ENCODE measurements around the gene PLEKHG4B. TPM values are rescaled to one million over a fixed set of nuclear protein-coding genes. Genes with fewer than 3 reads are reported as not detected.

The PLEKHG4B gene
- total RNA-seq, 1 experiment from 2014 or later = 1.2 TPM

DNA sequence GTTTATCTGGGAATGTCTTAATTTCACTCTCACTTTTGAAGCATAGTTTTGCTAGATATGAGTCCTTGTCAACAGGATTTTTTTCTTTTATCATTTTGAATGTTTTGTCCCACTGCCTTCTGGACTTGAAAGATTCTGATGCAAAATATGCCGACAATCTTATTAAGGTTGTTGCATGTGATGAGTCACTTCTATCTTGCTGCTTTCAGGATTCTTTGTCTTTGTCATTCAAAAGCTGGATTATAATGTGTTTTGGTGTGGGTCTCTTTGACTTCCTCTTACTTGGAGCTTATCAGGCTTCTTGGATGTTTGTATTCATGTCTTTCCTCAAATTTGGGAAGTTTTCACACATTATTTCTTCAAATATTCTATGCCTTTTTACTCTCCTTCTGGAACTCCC, 33.8 kb downstream of the PLEKHG4B start:
- Histone ChIP-seq H3K4me2 (ENCODE audit: low read length) (no peak overlapping the region), H4K20me1 (ENCODE audit: low read length) (no peaks in the 10 kb centered on the region), H3K4me3 (ENCODE audit: low read length) (no peak overlapping the region), H3K27me3 (ENCODE audit: low read length) (no peaks in the 10 kb centered on the region), H3K27ac (ENCODE audit: low read length) (no peak overlapping the region), H3K4me1 (ENCODE audit: insufficient read depth, low read length) (no peaks in the 10 kb centered on the region), H3F3A (ENCODE audit: low read length, unreplicated experiment) (no peaks in the 10 kb centered on the region), H3K9me3 (ENCODE audit: low read length) (peaks cover 12% of the 10 kb centered on the region; the same call in 1 of the 2 replicates), H3K36me3 (ENCODE audit: low read depth, low read length) (no peaks in the 10 kb centered on the region), H3K9me2 (replicated peaks; ENCODE audit: low read length) (no peaks in the 10 kb centered on the region), H2AFZ (ENCODE audit: low read length) (no peak overlapping the region), H3K79me2 (ENCODE audit: low read length) (no peaks in the 10 kb centered on the region), H3K9ac (ENCODE audit: low read length) (no peak overlapping the region)
- TF ChIP-seq EZH2 (IDR thresholded peaks at IDR 0.05; ENCODE audit: low read length, unreplicated experiment) (no peak), EZH2phosphoT487 (IDR thresholded peaks at IDR 0.05; ENCODE audit: borderline replicate concordance, low read length) (no peak)
- TF ChIP-seq, protein P1, sequence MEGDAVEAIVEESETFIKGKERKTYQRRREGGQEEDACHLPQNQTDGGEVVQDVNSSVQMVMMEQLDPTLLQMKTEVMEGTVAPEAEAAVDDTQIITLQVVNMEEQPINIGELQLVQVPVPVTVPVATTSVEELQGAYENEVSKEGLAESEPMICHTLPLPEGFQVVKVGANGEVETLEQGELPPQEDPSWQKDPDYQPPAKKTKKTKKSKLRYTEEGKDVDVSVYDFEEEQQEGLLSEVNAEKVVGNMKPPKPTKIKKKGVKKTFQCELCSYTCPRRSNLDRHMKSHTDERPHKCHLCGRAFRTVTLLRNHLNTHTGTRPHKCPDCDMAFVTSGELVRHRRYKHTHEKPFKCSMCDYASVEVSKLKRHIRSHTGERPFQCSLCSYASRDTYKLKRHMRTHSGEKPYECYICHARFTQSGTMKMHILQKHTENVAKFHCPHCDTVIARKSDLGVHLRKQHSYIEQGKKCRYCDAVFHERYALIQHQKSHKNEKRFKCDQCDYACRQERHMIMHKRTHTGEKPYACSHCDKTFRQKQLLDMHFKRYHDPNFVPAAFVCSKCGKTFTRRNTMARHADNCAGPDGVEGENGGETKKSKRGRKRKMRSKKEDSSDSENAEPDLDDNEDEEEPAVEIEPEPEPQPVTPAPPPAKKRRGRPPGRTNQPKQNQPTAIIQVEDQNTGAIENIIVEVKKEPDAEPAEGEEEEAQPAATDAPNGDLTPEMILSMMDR (conservative IDR thresholded peaks at IDR 0.05; ENCODE audit: low read depth, low read length) = no peak
- intact Hi-C loops (cut with micrococcal nuclease) = no loop called here
- BruUV-seq (replicated peaks) = no TSS peak
- ATAC-seq (no peak), DNase-seq (no peak)
- ChIA-PET CTCF (no interaction called here), POLR2A (ENCODE audit: unreplicated experiment) (no interaction called here)

DNA sequence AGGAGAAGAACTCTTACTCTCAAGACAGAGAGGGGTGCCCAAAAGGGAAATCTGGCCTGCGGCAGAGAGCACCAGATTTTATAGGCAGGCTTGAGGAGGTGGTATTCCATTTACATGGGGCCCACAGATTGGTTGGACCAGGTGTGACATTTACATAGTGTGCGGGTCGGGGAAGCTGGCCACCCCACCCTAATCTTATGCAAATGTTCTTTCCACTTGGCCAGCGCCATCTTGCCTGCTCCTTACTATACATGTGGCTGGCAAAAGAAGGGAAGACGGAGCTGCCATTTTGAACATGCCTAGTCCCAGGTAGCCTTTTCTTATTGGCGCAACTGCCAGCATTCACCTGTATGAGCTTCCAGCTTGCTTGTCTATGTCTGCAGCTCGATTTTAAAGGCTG, 34.8 kb downstream of the PLEKHG4B start:
- Histone ChIP-seq H3K9me3 (ENCODE audit: low read length) (0 out of 2 replicates have a peak, but pooled peaks cover 8% of the 10 kb centered on the region), H2AFZ (ENCODE audit: low read length) (no peak overlapping the region), H3K79me2 (ENCODE audit: low read length) (no peaks in the 10 kb centered on the region), H3K27ac (ENCODE audit: low read length) (no peak overlapping the region), H3K4me1 (ENCODE audit: insufficient read depth, low read length) (no peaks in the 10 kb centered on the region), H3F3A (ENCODE audit: low read length, unreplicated experiment) (no peaks in the 10 kb centered on the region), H3K9ac (ENCODE audit: low read length) (no peak overlapping the region), H4K20me1 (ENCODE audit: low read length) (no peaks in the 10 kb centered on the region), H3K27me3 (ENCODE audit: low read length) (no peaks in the 10 kb centered on the region), H3K4me3 (ENCODE audit: low read length) (no peak overlapping the region), H3K9me2 (replicated peaks; ENCODE audit: low read length) (no peaks in the 10 kb centered on the region), H3K4me2 (ENCODE audit: low read length) (no peak overlapping the region), H3K36me3 (ENCODE audit: low read depth, low read length) (no peaks in the 10 kb centered on the region)
- TF ChIP-seq EZH2 (IDR thresholded peaks at IDR 0.05; ENCODE audit: low read length, unreplicated experiment) = no peak
- TF ChIP-seq, protein P1 (conservative IDR thresholded peaks at IDR 0.05; ENCODE audit: low read depth, low read length) = no peak
- no peak for TF ChIP-seq EZH2phosphoT487 (IDR thresholded peaks at IDR 0.05; ENCODE audit: borderline replicate concordance, low read length)
- ATAC-seq (no peak), DNase-seq (no peak)
- ChIA-PET POLR2A (ENCODE audit: unreplicated experiment) (no interaction called here), CTCF (no interaction called here)
- intact Hi-C loops (cut with micrococcal nuclease) = no loop called here
- no TSS peak for BruUV-seq (replicated peaks)

DNA sequence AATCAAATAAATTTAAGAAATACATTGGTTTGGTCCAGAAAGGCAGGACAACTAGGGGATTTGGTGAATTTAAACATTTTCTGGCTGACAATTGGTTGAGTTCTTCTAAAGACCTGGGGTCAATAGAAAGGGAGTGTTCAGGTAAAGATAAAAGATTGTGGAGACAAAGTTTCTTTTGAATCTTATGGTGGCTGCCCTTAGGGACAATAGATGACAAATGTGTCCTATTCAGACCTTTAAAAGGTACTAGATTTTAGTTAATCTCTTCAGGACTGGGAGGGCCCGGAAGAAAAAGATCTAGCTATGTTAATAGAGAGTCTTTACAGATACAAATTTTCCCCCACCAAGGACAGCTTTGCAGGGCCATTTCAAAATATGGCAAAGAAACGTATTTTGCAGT, 35.9 kb downstream of the PLEKHG4B start:
- no peaks in the 10 kb centered on the region for H3F3A ChIP-seq (ENCODE audit: low read length, unreplicated experiment)
- H3K4me1 ChIP-seq (ENCODE audit: insufficient read depth, low read length) = no peaks in the 10 kb centered on the region
- ChIA-PET CTCF (no interaction called here), POLR2A (ENCODE audit: unreplicated experiment) (no interaction called here)
- no peak overlapping the region for H3K9ac ChIP-seq (ENCODE audit: low read length)
- H3K36me3 ChIP-seq (ENCODE audit: low read depth, low read length) = no peaks in the 10 kb centered on the region
- no peak for TF ChIP-seq EZH2 (IDR thresholded peaks at IDR 0.05; ENCODE audit: low read length, unreplicated experiment)
- TF ChIP-seq, protein P1 (conservative IDR thresholded peaks at IDR 0.05; ENCODE audit: low read depth, low read length) = no peak
- no peak for TF ChIP-seq EZH2phosphoT487 (IDR thresholded peaks at IDR 0.05; ENCODE audit: borderline replicate concordance, low read length)
- no peak overlapping the region for H3K4me2 ChIP-seq (ENCODE audit: low read length)
- no peaks in the 10 kb centered on the region for H3K9me2 ChIP-seq (replicated peaks; ENCODE audit: low read length)
- H2AFZ ChIP-seq (ENCODE audit: low read length) = no peak overlapping the region
- H3K27me3 ChIP-seq (ENCODE audit: low read length) = peaks cover 4% of the 10 kb centered on the region; the same call in 1 of the 2 replicates
- DNase-seq = no peak
- no TSS peak for BruUV-seq (replicated peaks)
- H3K27ac ChIP-seq (ENCODE audit: low read length) = no peak overlapping the region
- H4K20me1 ChIP-seq (ENCODE audit: low read length) = no peaks in the 10 kb centered on the region
- no peak overlapping the region for H3K4me3 ChIP-seq (ENCODE audit: low read length)
- intact Hi-C loops (cut with micrococcal nuclease) = no loop called here
- no peaks in the 10 kb centered on the region for H3K79me2 ChIP-seq (ENCODE audit: low read length)
- H3K9me3 ChIP-seq (ENCODE audit: low read length) = 0 out of 2 replicates have a peak, but pooled peaks cover 8% of the 10 kb centered on the region
- ATAC-seq = no peak
